NCI-H510A treated with DMSO at 0.1 percent for 48 hours (cell line): ENCODE data around the gene UQCC2.

Experiments
- DNase-seq: peaks from one replicate; lab custom pipeline; 2025; lab: John Stamatoyannopoulos, UW

UQCC2 gene

GRCh38 chr6:33725891-33726673 lies 14.6 kb upstream of the UQCC2 start:
- DNase-seq: no peak

GRCh38 chr6:33725222-33725621 lies 13.7 kb upstream of the UQCC2 start:
- DNase-seq: no peak

- no peak for DNase-seq
Observed at GRCh38 chr6:33724102-33725023, 12.9 kb upstream of the UQCC2 start.

- DNase-seq: no peak
Observed at GRCh38 chr6:33723371-33724085, 12.0 kb upstream of the UQCC2 start.

GRCh38 chr6:33722103-33722623 lies 10.7 kb upstream of the UQCC2 start:
- peak; percentile 47 for DNase-seq

GRCh38 chr6:33721508-33721907 lies 10.0 kb upstream of the UQCC2 start:
- no peak for DNase-seq

GRCh38 chr6:33720998-33721397 lies 9.5 kb upstream of the UQCC2 start:
- no peak for DNase-seq

GRCh38 chr6:33719326-33719987 lies 8.0 kb upstream of the UQCC2 start:
- DNase-seq: peak; percentile 96

- DNase-seq: no peak
Observed at GRCh38 chr6:33718713-33719112, 7.2 kb upstream of the UQCC2 start.

GRCh38 chr6:33717934-33718455 lies 6.5 kb upstream of the UQCC2 start:
- DNase-seq: no peak

GRCh38 chr6:33716890-33717632 lies 5.6 kb upstream of the UQCC2 start:
- DNase-seq: peak; percentile 80

- peak; percentile 96 for DNase-seq
Observed at GRCh38 chr6:33716379-33716778, 4.9 kb upstream of the UQCC2 start.

- peak; percentile 36 for DNase-seq
Observed at GRCh38 chr6:33714385-33715040, 3.0 kb upstream of the UQCC2 start.

- no peak for DNase-seq
Observed at GRCh38 chr6:33713786-33714185, 2.3 kb upstream of the UQCC2 start.

GRCh38 chr6:33712914-33713313 lies 1.4 kb upstream of the UQCC2 start:
- no peak for DNase-seq

GRCh38 chr6:33710296-33711121 lies 991 bp downstream of the UQCC2 start:
- DNase-seq: no peak

GRCh38 chr6:33709605-33710295 lies 1.8 kb downstream of the UQCC2 start:
- DNase-seq: no peak

- no peak for DNase-seq
Observed at GRCh38 chr6:33708516-33709204, 2.8 kb downstream of the UQCC2 start.
